Loucy (cell line): ENCODE measurements around the gene GPC3.

Source experiments
- EZH2phosphoT487 ChIP-seq: fragments of 200-600 bp; IDR thresholded peaks from 2 replicates; pipeline ENCODE4 v1.6.1; 2018; ENCODE audit warnings: antibody characterized with exemption, mild to moderate bottlenecking, moderate library complexity, borderline replicate concordance
- TF ChIP-seq, protein P1 (sequence below): fragments of 200-600 bp; sonication (generic); conservative IDR thresholded peaks from 2 replicates; pipeline ENCODE4 v1.5.1; 2014; ENCODE audit warnings: mild to moderate bottlenecking, antibody characterized with exemption, low read length

DNA sequence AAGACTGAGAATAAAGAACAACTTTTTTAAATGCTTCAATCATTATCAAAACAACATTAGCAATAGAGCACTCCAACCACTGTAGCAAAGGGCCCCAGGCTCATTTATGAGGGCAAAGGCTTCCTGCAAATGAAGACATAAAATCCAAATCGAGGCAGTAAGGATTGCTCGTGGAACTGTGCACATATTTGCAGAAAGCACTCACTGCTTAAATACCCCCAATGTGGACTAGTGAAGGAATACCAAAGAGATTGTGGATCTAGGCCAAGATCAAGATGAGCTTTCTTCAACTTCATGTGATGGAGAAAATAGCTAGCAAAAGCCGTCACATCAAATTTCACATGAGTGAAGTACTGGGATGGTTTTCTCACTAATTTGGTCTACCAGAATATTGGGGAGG is 35.2 kb downstream of the GPC3 start:
- TF ChIP-seq, protein P1, sequence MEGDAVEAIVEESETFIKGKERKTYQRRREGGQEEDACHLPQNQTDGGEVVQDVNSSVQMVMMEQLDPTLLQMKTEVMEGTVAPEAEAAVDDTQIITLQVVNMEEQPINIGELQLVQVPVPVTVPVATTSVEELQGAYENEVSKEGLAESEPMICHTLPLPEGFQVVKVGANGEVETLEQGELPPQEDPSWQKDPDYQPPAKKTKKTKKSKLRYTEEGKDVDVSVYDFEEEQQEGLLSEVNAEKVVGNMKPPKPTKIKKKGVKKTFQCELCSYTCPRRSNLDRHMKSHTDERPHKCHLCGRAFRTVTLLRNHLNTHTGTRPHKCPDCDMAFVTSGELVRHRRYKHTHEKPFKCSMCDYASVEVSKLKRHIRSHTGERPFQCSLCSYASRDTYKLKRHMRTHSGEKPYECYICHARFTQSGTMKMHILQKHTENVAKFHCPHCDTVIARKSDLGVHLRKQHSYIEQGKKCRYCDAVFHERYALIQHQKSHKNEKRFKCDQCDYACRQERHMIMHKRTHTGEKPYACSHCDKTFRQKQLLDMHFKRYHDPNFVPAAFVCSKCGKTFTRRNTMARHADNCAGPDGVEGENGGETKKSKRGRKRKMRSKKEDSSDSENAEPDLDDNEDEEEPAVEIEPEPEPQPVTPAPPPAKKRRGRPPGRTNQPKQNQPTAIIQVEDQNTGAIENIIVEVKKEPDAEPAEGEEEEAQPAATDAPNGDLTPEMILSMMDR = no peak
- TF ChIP-seq EZH2phosphoT487 = no peak
